CMK (cell line): ENCODE measurements around the gene GAMT.
"Not testable (repeated sequence)": the region's sequence is repeated elsewhere in the genome, so short reads cannot be mapped to it uniquely, and the experiment has no call there.

Experiments used
- DNase-seq: peaks from one replicate; pipeline ENCODE4 v3.0.0-alpha.2; 2010; ENCODE audit warnings: low read depth

Gene GAMT

GRCh38 chr19:1401138-1401888 lies at the start of gene GAMT:
Gene GAMT, minus strand, starts transcription at chr19:1401542. Its CDS starts 66 bp downstream, at chr19:1401476.
- no peak for DNase-seq

DNA sequence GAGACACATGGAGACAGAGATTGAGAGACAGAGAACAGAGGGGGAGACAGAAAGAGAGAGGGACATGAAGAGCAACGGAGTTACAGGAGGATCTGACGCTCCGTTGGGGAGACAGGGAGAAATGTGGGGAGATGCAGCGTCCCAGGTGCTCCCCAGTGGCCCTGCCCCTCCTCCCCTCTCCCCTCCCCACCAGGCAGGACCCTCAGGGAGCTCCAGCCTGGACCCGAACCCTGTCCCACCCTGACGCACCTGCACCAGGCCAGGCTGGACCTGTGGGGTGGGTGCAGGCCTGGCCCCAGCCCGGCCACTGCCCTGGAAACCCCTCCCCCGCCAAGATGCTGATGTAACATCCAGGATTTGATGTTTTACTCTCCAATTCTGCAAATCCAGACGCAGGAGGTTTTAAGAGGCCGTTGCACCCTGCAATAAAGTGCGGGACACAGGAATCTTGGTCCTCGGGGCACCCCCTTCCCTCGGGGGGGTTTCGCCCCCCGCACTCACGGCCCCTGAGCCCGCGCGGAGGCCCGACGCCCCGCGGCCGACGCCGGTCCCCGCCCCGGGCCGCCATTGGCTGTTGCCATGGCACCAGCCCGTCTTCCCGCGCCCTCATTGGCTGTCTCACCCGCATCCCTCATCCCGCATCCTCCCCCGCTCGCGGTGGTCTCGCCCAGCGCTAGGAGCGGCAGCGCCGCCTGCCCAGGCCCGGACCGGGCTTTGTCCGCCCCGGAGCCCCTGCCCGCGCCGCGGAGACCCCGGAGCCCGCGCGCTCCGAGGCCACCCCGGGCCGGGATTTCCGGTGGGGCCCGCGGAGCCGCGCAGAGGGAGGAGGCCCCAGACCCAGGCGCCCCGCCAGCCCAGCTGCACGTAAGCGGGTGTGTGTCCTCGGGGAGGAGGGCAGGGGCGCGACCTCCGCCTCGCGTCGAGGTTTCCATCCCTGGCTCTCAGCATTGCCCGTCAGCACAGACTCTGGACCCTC lies 48.4 kb upstream of the GAMT start, which contains the start of gene APC2:
Gene APC2, plus strand, starts transcription at position 655 of the 976 bp plus-strand sequence. CDS start 2,881 bp downstream, outside the sequence.
- no peak for DNase-seq

- DNase-seq = no peak
These were observed 46.6 kb upstream of the GAMT start for GRCh38 chr19:1447944-1448343.

DNA sequence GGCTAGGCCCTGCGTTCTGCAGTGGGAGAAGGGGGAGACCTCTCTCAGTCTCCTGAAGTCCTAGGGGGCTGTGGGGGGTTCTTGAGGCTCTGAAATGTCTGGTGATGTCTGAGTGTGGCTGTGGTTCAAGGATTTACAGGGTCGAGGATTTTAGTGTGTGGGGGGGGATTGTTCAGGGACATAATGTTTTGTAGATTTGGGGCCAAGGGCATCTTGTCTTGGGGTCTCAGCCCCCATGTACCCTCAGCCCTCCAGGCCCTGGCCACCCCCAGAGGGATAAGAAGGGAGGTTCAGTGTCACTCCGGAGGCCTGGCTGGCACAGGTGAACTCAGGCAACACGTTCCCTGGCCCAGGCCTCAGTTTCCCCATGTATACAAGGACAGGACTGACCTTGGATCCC lies 46.2 kb upstream of the GAMT start:
- DNase-seq = no peak

DNA sequence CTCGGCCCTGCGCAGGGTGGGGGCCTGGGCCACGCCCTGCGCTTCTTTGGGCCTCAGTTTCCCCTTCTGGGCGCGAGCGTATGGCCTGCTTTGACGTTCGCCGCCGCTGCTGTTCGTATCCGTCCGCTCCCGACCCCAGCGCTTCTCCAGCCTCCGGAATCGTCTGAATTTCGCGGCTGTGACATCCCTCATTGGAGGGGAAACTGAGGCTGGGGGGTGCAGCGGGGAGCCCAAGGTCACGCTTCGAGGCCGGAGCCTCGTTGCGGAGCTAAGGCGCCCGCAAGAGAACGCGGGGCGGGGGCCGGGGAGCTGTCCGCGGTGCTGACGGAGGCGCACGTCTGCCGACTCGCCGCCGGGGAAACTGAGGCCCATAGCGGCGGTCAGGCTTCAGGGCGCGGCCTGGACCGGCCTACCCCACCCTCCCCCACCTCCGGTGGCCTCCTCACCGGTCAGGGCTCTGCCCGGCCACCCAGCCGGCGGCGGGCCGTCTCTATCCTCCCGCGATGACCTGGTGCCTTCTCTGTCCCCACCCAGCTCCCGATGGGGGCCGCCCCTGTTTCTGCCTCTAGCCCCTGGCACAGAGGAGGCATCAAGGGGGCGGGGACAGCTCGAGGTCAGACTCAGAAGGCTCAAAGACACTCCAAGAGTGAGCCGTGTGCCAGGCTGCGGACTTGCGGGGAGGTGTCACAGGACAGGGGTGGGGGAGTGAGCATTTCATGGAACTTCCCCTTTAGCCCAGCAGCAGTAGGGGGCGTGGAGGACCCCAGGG lies 45.6 kb upstream of the GAMT start:
- DNase-seq = no peak

- no peak for DNase-seq
These were observed 44.8 kb upstream of the GAMT start for GRCh38 chr19:1445932-1446712.

- peak; percentile 52 for DNase-seq
These were observed 44.0 kb upstream of the GAMT start for GRCh38 chr19:1445185-1445931.

- DNase-seq = no peak
These were observed 40.5 kb upstream of the GAMT start for GRCh38 chr19:1441677-1442438.

- DNase-seq = no peak
These were observed 39.7 kb upstream of the GAMT start for GRCh38 chr19:1441022-1441426.

GRCh38 chr19:1440418-1440801 lies 39.1 kb upstream of the GAMT start:
- DNase-seq = no peak

DNA sequence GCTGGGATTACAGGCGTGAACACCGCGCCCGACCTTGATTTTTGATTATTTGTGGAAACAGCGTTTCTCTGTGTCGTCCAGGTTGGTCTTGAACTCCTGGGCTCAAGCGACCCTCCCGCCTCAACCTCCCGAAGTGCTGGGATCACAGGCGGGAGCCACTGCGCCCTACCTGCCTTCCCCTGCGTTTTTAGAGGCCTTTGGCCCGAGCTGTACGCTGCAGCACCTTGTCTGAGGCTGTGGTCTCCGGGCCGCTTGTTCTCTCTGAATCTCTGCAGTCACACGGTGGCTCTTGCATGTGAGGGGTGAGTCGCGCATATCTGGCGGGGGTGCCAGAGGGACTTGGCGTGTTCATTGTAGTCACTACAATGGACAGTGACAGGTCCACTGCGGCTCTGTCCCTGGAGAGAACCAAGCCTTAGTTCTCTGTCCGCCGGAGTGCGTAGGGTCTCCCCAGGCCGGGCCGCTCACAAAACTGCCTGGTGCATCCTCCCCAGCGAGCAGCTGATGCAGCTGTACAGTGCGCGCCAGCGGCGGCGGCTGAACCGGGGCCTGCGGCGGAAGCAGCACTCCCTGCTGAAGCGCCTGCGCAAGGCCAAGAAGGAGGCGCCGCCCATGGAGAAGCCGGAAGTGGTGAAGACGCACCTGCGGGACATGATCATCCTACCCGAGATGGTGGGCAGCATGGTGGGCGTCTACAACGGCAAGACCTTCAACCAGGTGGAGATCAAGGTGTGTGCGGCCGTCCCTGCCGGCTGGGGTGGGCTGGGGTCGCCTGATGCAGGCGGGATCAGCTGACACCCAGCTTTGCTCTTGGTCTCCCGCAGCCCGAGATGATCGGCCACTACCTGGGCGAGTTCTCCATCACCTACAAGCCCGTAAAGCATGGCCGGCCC lies 38.4 kb upstream of the GAMT start:
- not testable (repeated sequence) for DNase-seq

DNA sequence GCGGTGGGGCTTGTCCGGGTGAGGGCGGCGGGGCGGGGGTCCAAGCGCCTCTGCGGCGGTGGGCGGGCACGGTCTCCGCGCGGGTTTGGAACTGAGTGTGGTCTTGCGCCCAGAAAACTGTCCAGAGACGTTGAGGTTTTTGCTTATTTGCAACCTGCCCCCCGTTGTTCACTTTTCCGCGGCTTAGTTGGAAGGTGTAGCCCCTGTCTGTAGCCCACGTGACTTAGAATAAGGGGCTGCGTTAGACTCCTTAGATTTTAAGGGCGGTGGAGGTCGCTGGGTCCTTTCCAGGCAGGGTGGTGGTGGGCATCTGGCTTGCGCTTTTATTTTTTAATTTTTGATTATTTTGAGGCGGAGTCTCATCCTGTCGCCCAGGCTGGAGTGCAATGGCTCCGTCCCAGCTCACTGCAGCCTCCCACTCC lies 37.6 kb upstream of the GAMT start:
- DNase-seq = no peak

- peak; percentile 93 for DNase-seq
These were observed 36.9 kb upstream of the GAMT start, which contains the start of gene RPS15 for GRCh38 chr19:1438035-1438932. Gene RPS15, plus strand, starts transcription at chr19:1438396. Its CDS starts 30 bp downstream, at chr19:1438426.

DNA sequence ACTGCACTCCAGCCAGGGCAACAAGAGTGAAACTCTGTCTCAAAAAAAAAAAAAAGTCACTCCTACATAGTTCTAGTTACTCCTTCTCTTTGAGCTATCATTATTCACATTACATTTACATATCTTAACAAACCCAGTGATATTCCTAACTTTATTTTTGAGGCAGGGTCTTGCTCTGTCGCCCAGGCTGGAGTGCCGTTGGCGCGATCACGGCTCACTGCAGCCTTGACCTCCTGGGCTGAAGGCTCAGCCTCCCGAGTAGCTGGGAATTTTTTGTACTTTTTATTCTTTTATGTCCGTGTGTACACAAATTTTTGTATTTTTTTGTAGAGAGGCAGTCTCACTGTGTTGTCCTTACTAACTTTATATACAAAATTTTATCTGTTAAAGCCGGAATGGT lies 36.3 kb upstream of the GAMT start:
- no peak for DNase-seq

GRCh38 chr19:1435378-1435989 lies 34.1 kb upstream of the GAMT start:
- no peak for DNase-seq

DNA sequence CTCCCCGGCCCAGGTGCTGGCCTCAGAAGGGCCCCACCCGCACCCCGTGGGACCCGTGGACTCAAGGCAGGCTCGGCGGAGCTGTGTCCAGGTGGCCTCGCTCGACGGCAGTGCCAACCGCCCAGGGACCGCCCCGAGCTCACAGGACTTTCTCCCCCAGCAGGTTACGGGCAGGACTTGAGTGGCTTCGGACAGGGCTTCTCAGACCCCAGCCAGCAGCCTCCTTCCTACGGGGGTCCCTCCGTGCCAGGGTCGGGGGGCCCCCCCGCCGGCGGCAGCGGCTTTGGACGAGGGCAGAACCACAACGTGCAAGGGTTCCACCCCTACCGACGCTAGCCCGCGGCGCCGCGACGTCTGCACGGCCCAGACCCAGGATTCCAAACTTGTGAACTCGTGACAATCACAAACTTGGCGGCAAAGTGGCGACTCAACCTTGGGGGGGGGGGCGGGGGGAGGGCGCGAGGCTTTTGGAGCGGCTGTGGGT lies 33.3 kb upstream of the GAMT start:
- DNase-seq = no peak

DNA sequence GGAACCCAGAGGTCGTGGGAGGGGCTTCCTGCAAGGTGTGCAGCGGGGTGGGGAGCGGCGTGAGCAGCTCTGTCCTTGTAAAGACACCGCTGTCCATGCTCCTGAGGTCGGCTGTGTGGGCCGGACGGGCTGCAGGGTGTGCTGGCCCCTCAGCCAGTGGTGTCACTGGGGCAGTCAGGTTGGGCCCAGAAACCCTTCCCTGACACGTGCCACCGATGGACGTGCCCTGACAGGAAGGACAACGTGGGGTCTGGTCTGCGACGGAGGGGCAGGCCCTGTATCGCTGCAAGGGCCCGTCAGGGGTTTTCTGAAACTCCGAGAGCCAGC lies 32.7 kb upstream of the GAMT start:
- DNase-seq = no peak
